H7 (cell line): ENCODE measurements around the gene C14orf180. TPM values are rescaled to one million over a fixed set of nuclear protein-coding genes. Genes with fewer than 3 reads are reported as not detected.

Experiments
- DNase-seq: peaks from one replicate; pipeline ENCODE4 v3.0.0; 2012
- H3K27me3 ChIP-seq: 2 replicates; pipeline ENCODE4 v1.6.0; 2011; ENCODE audit warnings: mild to moderate bottlenecking, low read length; ENCODE audit not compliant: control insufficient read depth, insufficient read depth
- H3K36me3 ChIP-seq: replicated peaks from 2 replicates; pipeline ENCODE4 v1.5.1; 2011; ENCODE audit warnings: low read length; ENCODE audit not compliant: control insufficient read depth, insufficient read depth
- H3K4me3 ChIP-seq: 2 replicates; pipeline ENCODE4 v1.5.1; 2011; ENCODE audit warnings: low read depth, mild to moderate bottlenecking, control low read depth, low read length, moderate library complexity; ENCODE audit not compliant: insufficient read depth
- total RNA-seq: library from RNA; depleted of rRNA; stranded (reverse); fragments of >200 nt; shearing (Covaris generic); gene quantifications from 2 replicates; pipeline ENCODE4 v1.2.3, GENCODE V29; 2014

Gene C14orf180
- total RNA-seq, 1 experiment from 2014 or later = not detected

- Histone ChIP-seq H3K4me3 (no peak overlapping the region), H3K27me3 (no peaks in the 10 kb centered on the region), H3K36me3 (no peaks in the 10 kb centered on the region)
- no peak for DNase-seq
These were observed 8.7 kb downstream of the C14orf180 start for GRCh38 chr14:104588066-104588857.

- H3K27me3 ChIP-seq = no peaks in the 10 kb centered on the region
- no peaks in the 10 kb centered on the region for H3K36me3 ChIP-seq
- no peak overlapping the region for H3K4me3 ChIP-seq
- DNase-seq = no peak
These were observed 10.0 kb downstream of the C14orf180 start for GRCh38 chr14:104589338-104590195.

- H3K27me3 ChIP-seq = no peaks in the 10 kb centered on the region
- H3K4me3 ChIP-seq = no peak overlapping the region
- H3K36me3 ChIP-seq = no peaks in the 10 kb centered on the region
These were observed 10.8 kb downstream of the C14orf180 start for GRCh38 chr14:104590240-104590965.

DNA sequence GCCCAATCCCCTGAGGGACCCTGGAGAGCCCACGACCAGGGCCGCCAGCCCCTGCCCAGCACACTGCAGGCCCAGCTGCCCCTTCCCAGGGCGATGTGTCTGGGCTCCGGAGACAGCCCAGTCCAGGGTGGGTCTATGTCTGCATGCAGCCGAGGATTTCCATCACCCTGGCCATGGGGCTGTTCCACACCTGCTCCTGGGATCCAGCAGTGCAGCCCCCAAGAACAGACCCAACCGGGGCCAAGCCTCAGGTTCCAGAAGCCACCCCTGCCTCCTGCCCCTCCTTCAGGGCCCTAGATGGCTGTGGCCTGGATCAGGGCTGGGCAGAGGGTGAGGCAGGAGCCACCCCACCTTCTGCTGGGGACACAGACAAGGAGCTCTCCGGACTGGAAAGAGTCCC is 11.5 kb downstream of the C14orf180 start:
- DNase-seq = no peak
- Histone ChIP-seq H3K36me3 (no peaks in the 10 kb centered on the region), H3K27me3 (no peaks in the 10 kb centered on the region), H3K4me3 (no peak overlapping the region)

More at GRCh38 chr14:104590240-104590965, 10.8 kb downstream of the C14orf180 start:
- DNase-seq = no peak

DNA sequence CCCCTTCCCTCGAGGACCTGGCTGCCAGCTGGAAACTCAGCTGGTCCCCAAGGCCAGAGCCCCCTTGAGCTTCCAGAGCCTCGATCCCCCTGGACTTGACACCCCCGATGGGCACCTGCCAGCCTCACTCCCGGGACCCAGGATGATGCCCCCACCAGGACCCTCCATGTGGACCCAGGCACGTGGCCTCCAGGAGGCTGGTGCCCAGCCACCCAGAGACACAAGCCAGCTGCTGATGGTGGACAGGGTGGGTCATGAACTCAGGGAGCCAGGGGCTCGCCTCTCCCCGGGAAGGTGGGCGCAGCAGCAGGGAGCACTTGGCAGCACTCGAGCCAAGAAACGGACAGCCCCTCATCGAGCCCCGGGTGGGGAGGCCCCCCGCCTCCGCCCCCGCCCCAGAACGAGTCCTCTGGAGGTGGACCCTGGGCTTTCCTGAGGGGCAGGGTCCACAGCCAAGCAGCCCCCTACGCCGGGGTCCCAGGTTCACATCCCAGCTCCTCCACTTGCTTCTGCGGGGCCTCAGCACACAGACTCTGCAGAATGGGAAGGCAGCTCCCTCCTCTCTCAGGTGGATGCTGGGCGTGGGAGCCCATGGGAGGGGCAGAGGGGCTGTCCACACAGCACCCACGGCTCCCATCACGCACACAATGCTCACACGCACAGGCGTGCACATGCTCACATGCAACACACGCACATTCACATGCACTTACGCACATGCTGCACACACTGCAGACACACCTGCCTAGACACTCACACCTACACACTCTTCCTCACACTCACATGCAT is 12.1 kb downstream of the C14orf180 start:
- H3K27me3 ChIP-seq = no peaks in the 10 kb centered on the region
- no peak overlapping the region for H3K4me3 ChIP-seq
- peak; percentile 66 for DNase-seq
- no peaks in the 10 kb centered on the region for H3K36me3 ChIP-seq

DNA sequence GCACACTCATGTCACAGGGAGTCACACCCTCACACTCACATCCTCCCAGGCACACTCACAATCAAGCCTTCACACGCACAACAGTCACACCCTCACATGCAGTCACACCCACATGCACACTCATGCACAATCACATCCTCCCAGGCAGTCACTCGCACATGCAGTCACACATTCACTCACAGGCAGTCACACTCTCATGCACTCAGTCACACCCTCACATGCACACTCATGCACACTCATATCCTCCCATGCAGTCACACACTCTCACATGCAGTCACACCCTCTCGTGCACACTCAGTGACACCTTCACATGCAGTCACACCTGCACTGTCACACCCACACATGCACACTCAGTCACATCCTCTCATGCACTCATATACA is 12.7 kb downstream of the C14orf180 start:
- Histone ChIP-seq H3K36me3 (no peaks in the 10 kb centered on the region), H3K4me3 (no peak overlapping the region), H3K27me3 (no peaks in the 10 kb centered on the region)
- DNase-seq = no peak

DNA sequence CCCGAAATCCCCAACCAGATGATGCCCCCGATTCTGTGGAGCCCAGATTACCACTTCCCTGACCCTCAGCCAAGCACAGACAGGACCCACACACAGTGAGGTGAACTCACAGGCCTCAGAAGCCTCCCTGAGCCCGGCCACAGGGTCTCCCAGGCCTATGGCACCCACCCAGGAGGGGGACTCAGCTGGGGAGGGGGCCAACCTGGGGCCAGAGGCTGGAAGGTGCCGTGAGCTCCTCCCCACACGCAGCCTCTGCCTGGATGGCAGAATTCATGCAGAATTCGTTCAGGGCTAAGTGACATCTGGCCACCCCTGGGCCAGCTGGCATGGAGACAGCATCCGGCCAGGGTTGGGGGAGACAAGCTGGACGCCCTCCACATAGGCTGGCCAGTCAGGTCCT is 13.2 kb downstream of the C14orf180 start:
- no peaks in the 10 kb centered on the region for H3K36me3 ChIP-seq
- H3K27me3 ChIP-seq = no peaks in the 10 kb centered on the region
- no peak overlapping the region for H3K4me3 ChIP-seq
- no peak for DNase-seq

DNA sequence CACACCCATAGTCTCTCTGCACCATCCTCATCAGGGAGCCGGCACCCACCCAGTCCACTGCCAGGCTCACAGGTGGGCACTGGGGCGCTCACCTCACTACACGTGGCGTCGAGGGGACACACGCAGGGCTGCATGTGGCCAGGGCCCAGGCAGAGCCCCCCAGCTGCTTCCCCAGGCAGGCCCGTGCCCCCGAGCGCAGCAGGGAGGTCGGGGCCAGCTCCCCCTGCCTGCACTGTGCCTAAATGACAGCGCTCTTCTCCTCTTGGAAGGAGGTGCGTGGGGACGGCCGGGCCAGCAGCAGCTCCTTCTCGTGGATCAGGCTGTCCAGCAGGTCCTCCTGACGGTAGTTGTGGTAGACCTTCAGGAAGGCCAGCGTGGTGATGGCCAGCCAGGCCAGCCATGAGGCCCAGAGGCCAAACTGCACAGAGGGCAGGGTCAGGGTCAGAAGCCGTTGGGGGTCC is 13.7 kb downstream of the C14orf180 start:
- peak; percentile 90 for DNase-seq
- no peak overlapping the region for H3K4me3 ChIP-seq
- no peaks in the 10 kb centered on the region for H3K27me3 ChIP-seq
- H3K36me3 ChIP-seq = no peaks in the 10 kb centered on the region

- no peak for DNase-seq
- no peaks in the 10 kb centered on the region for H3K27me3 ChIP-seq
- no peak overlapping the region for H3K4me3 ChIP-seq
- H3K36me3 ChIP-seq = no peaks in the 10 kb centered on the region
These were observed 14.2 kb downstream of the C14orf180 start for GRCh38 chr14:104593710-104594136.

GRCh38 chr14:104594310-104595046 is 14.9 kb downstream of the C14orf180 start:
- Histone ChIP-seq H3K36me3 (no peaks in the 10 kb centered on the region), H3K27me3 (no peaks in the 10 kb centered on the region), H3K4me3 (no peak overlapping the region)
- DNase-seq = peak; percentile 54

DNA sequence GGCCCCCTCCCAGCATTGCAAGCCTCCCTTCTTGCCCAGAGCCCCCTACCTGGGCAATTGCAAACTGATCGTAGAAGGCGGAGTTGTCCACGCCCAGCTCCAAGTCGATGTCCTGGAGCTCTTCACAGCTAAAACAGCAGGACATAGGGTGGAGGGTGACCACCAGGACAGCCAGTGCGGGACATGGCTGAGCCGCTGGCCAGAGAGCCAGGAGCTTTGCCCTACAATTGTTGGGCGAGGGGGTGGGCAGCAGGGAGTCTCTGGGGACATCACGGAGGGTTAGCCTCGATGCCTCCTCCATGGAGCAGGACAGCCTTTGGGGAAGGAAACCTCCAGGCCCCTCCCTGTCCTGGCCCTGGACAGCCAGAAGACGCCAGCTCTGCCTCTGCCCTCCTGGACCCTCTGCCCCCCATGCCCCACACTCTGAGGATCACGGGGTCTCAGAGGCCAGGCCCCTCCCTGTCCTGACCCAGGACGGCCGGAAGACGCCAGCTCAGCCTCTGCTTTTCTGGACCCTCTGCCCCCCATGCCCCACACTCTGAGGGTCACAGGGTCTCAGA is 15.6 kb downstream of the C14orf180 start:
- Histone ChIP-seq H3K4me3 (no peak overlapping the region), H3K27me3 (no peaks in the 10 kb centered on the region), H3K36me3 (no peaks in the 10 kb centered on the region)
- peak; percentile 49 for DNase-seq

GRCh38 chr14:104595911-104596450 is 16.4 kb downstream of the C14orf180 start:
- Histone ChIP-seq H3K4me3 (no peak overlapping the region), H3K27me3 (no peaks in the 10 kb centered on the region), H3K36me3 (no peaks in the 10 kb centered on the region)
- DNase-seq = peak; percentile 55

- no peaks in the 10 kb centered on the region for H3K27me3 ChIP-seq
- DNase-seq = peak; percentile 52
- H3K36me3 ChIP-seq = no peaks in the 10 kb centered on the region
- H3K4me3 ChIP-seq = no peak overlapping the region
These were observed 16.9 kb downstream of the C14orf180 start for GRCh38 chr14:104596451-104596918.
